HEK293 (cell line): ENCODE data around the gene TMEM88.

ENCODE experiments used
- HOXA7 ChIP-seq: sonication (generic); formaldehyde crosslinking; IDR thresholded peaks from 2 replicates; pipeline ENCODE4 v1.8.1; 2022; ENCODE audit warnings: missing genetic modification reagents, borderline replicate concordance
- KLF9 ChIP-seq: fragments of 450-650 bp; formaldehyde crosslinking; IDR thresholded peaks from 2 replicates; pipeline ENCODE4 v1.5.1; 2016; ENCODE audit warnings: missing biosample characterization, missing genetic modification characterization, low read depth
- OVOL3 ChIP-seq: fragments of 450-650 bp; formaldehyde crosslinking; IDR thresholded peaks from 2 replicates; pipeline ENCODE4 v1.5.1; 2016; ENCODE audit warnings: missing biosample characterization, missing genetic modification characterization
- SCRT2 ChIP-seq: fragments of 450-650 bp; formaldehyde crosslinking; IDR thresholded peaks from 2 replicates; pipeline ENCODE4 v1.5.1; 2016; ENCODE audit warnings: missing biosample characterization, missing genetic modification characterization
- SETDB1 ChIP-seq: IDR thresholded peaks from one replicate; pipeline ENCODE4 v1.6.1; 2017; ENCODE audit warnings: mild to moderate bottlenecking, low read length, moderate library complexity, mixed read lengths; ENCODE audit not compliant: insufficient read length
- SP2 ChIP-seq: fragments of 450-650 bp; formaldehyde crosslinking; IDR thresholded peaks from 2 replicates; pipeline ENCODE4 v1.5.1; 2016; ENCODE audit warnings: missing biosample characterization, missing genetic modification characterization
- YY2 ChIP-seq: fragments of 450-650 bp; formaldehyde crosslinking; IDR thresholded peaks from 2 replicates; pipeline ENCODE4 v1.5.1; 2016; ENCODE audit warnings: missing biosample characterization, missing genetic modification characterization
- ZFP41 ChIP-seq: fragments of 450-650 bp; formaldehyde crosslinking; IDR thresholded peaks from 2 replicates; pipeline ENCODE4 v1.5.1; 2016; ENCODE audit warnings: missing biosample characterization, missing genetic modification characterization, borderline replicate concordance
- ZNF112 ChIP-seq: fragments of 450-650 bp; formaldehyde crosslinking; IDR thresholded peaks from 2 replicates; pipeline ENCODE4 v1.5.0; 2017; ENCODE audit warnings: missing biosample characterization, missing genetic modification characterization
- ZNF114 ChIP-seq: fragments of 450-650 bp; formaldehyde crosslinking; IDR thresholded peaks from 2 replicates; pipeline ENCODE4 v1.5.0; 2017; ENCODE audit warnings: missing biosample characterization, missing genetic modification characterization
- ZNF132 ChIP-seq: fragments of 450-650 bp; formaldehyde crosslinking; IDR thresholded peaks from 2 replicates; pipeline ENCODE4 v1.5.1; 2017; ENCODE audit warnings: missing biosample characterization, missing genetic modification characterization, borderline replicate concordance
- ZNF140 ChIP-seq: fragments of 450-650 bp; formaldehyde crosslinking; IDR thresholded peaks from 2 replicates; pipeline ENCODE4 v1.5.1; 2016; ENCODE audit warnings: missing biosample characterization, missing genetic modification characterization
- ZNF175 ChIP-seq: fragments of 450-650 bp; formaldehyde crosslinking; IDR thresholded peaks from 2 replicates; pipeline ENCODE4 v1.5.1; 2016; ENCODE audit warnings: missing biosample characterization, missing genetic modification characterization
- ZNF214 ChIP-seq: fragments of 450-650 bp; formaldehyde crosslinking; IDR thresholded peaks from 2 replicates; pipeline ENCODE4 v1.5.1; 2017; ENCODE audit warnings: missing biosample characterization, mild to moderate bottlenecking, missing genetic modification characterization, borderline replicate concordance
- ZNF23 ChIP-seq: fragments of 450-650 bp; formaldehyde crosslinking; IDR thresholded peaks from 2 replicates; pipeline ENCODE4 v1.5.1; 2016; ENCODE audit warnings: missing biosample characterization, missing genetic modification characterization, borderline replicate concordance
- ZNF311 ChIP-seq: fragments of 450-650 bp; formaldehyde crosslinking; IDR thresholded peaks from 2 replicates; pipeline ENCODE4 v1.5.1; 2017; ENCODE audit warnings: missing biosample characterization, missing genetic modification characterization, borderline replicate concordance
- ZNF324 ChIP-seq: fragments of 450-650 bp; formaldehyde crosslinking; IDR thresholded peaks from 2 replicates; pipeline ENCODE4 v1.5.1; 2016; ENCODE audit warnings: missing biosample characterization, missing genetic modification characterization
- ZNF433 ChIP-seq: fragments of 450-650 bp; formaldehyde crosslinking; IDR thresholded peaks from 2 replicates; pipeline ENCODE4 v1.5.1; 2016; ENCODE audit warnings: missing biosample characterization, missing genetic modification characterization, low read depth
- ZNF555 ChIP-seq: fragments of 450-650 bp; formaldehyde crosslinking; conservative IDR thresholded peaks from 2 replicates; pipeline ENCODE4 v1.5.1; 2017; ENCODE audit warnings: missing biosample characterization, mild to moderate bottlenecking, missing genetic modification characterization, inconsistent platforms
- ZNF561 ChIP-seq: fragments of 450-650 bp; IDR thresholded peaks from 2 replicates; pipeline ENCODE4 v1.5.1; 2018; ENCODE audit warnings: missing biosample characterization, missing genetic modification characterization, borderline replicate concordance
- ZNF596 ChIP-seq: fragments of 450-650 bp; IDR thresholded peaks from 2 replicates; pipeline ENCODE4 v1.5.0; 2018; ENCODE audit warnings: missing biosample characterization, mild to moderate bottlenecking, missing genetic modification characterization, moderate library complexity
- ZNF600 ChIP-seq: fragments of 450-650 bp; formaldehyde crosslinking; IDR thresholded peaks from 2 replicates; pipeline ENCODE4 v1.5.1; 2016; ENCODE audit warnings: missing biosample characterization, missing genetic modification characterization
- ZNF626 ChIP-seq: fragments of 450-650 bp; sonication (Bioruptor Pico); formaldehyde crosslinking; IDR thresholded peaks from 2 replicates; pipeline ENCODE4 v1.5.1; 2018; ENCODE audit warnings: missing biosample characterization, missing genetic modification characterization, inconsistent platforms
- ZNF654 ChIP-seq: fragments of 450-650 bp; formaldehyde crosslinking; IDR thresholded peaks from 2 replicates; pipeline ENCODE4 v1.5.1; 2016; ENCODE audit warnings: low read depth, missing biosample characterization, missing genetic modification characterization
- ZNF664 ChIP-seq: fragments of 450-650 bp; formaldehyde crosslinking; IDR thresholded peaks from 2 replicates; pipeline ENCODE4 v1.5.1; 2016; ENCODE audit warnings: missing biosample characterization, missing genetic modification characterization
- ZNF701 ChIP-seq: fragments of 450-650 bp; formaldehyde crosslinking; IDR thresholded peaks from 2 replicates; pipeline ENCODE4 v1.5.1; 2016; ENCODE audit warnings: missing biosample characterization, missing genetic modification characterization
- ZNF76 ChIP-seq: fragments of 450-650 bp; formaldehyde crosslinking; IDR thresholded peaks from 2 replicates; pipeline ENCODE4; 2016; ENCODE audit warnings: low read depth, missing biosample characterization, missing genetic modification characterization, borderline replicate concordance
- ZNF785 ChIP-seq: fragments of 450-650 bp; formaldehyde crosslinking; IDR thresholded peaks from 2 replicates; pipeline ENCODE4 v1.5.1; 2016; ENCODE audit warnings: missing biosample characterization, missing genetic modification characterization
- ZNF792 ChIP-seq: fragments of 450-650 bp; formaldehyde crosslinking; IDR thresholded peaks from 2 replicates; pipeline ENCODE4 v1.5.1; 2016; ENCODE audit warnings: missing biosample characterization, missing genetic modification characterization
- ZSCAN16 ChIP-seq: fragments of 450-650 bp; formaldehyde crosslinking; IDR thresholded peaks from 2 replicates; pipeline ENCODE4 v1.5.1; 2016; ENCODE audit warnings: missing biosample characterization, missing genetic modification characterization
- ZSCAN23 ChIP-seq: fragments of 450-650 bp; formaldehyde crosslinking; IDR thresholded peaks from 2 replicates; pipeline ENCODE4 v1.5.1; 2016; ENCODE audit warnings: missing biosample characterization, missing genetic modification characterization
- ZXDB ChIP-seq: fragments of 450-650 bp; formaldehyde crosslinking; IDR thresholded peaks from 2 replicates; pipeline ENCODE4 v1.5.1; 2016; ENCODE audit warnings: missing biosample characterization, missing genetic modification characterization
- TF ChIP-seq, protein P1 (sequence below): fragments of 450-650 bp; IDR thresholded peaks from 2 replicates; pipeline ENCODE4 v1.5.1; 2018; ENCODE audit warnings: missing biosample characterization, mild to moderate bottlenecking, missing genetic modification characterization
- TF ChIP-seq, protein P2 (sequence below): fragments of 450-650 bp; formaldehyde crosslinking; IDR thresholded peaks from 2 replicates; pipeline ENCODE4 v1.5.1; 2016; ENCODE audit warnings: missing biosample characterization, missing genetic modification characterization, borderline replicate concordance
- TF ChIP-seq, protein P3 (sequence below): fragments of 450-650 bp; formaldehyde crosslinking; IDR thresholded peaks from 2 replicates; pipeline ENCODE4 v1.5.1; 2016; ENCODE audit warnings: missing biosample characterization, missing genetic modification characterization

The TMEM88 gene

DNA sequence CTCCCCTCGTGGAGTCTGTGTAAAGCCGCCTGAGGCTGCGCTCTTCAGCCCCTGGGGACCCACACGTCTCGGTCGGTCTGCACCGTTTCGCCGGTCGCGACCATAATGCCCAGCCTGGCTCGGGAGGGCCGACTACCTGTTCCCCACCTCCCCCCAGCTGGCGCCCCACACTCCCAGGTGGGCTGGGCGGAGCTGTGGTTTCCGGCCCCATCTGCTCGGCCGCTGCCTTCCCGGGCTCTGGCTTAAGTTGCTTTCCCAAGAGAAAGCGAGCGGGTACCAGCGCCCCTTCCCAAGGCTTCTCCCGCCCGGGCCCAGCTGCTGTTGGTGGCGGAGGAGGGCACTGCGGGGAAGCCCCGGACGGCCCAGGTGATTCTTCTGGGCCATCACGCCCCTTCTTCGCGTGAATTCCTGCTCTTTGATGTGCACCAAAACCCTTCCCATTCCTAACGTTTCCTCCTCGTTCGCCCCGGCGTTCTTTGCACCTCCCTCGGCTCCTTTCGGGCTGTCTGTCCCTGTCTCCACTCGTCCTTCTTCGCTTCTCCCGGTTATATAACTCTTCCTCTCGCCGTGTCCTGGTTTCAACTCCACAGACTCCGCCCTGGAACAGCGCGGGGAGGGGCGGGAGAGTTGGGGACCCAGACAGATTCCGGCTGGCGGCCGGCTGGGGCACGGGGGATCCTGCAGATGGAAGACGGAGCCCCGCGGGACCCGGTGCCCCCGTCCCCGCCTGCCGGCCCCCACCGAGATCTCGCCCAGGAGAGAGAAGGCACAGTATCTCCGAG is 18.9 kb upstream of the TMEM88 start (continued):
- TF ChIP-seq, protein P1, sequence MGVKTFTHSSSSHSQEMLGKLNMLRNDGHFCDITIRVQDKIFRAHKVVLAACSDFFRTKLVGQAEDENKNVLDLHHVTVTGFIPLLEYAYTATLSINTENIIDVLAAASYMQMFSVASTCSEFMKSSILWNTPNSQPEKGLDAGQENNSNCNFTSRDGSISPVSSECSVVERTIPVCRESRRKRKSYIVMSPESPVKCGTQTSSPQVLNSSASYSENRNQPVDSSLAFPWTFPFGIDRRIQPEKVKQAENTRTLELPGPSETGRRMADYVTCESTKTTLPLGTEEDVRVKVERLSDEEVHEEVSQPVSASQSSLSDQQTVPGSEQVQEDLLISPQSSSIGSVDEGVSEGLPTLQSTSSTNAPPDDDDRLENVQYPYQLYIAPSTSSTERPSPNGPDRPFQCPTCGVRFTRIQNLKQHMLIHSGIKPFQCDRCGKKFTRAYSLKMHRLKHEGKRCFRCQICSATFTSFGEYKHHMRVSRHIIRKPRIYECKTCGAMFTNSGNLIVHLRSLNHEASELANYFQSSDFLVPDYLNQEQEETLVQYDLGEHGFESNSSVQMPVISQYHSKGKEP: 0 out of 2 replicates have a peak, but pooled peaks have one; percentile 2
- TF ChIP-seq ZNF76 (tag by site-specific recombination) (peak; percentile 61; the same call in 1 of the 2 replicates), ZNF112 (no peak), ZNF311 (tag by site-specific recombination) (no peak), HOXA7 (no peak), ZNF140 (tag by site-specific recombination) (no peak), ZNF214 (tag by site-specific recombination) (no peak), ZNF701 (tag by site-specific recombination) (no peak), ZNF600 (tag by site-specific recombination) (peak; percentile 57), ZSCAN16 (tag by site-specific recombination) (no peak), ZNF561 (tag by site-specific recombination) (no peak; the same call in 1 of the 2 replicates), ZNF114 (tag by site-specific recombination) (no peak), ZNF555 (no peak), ZSCAN23 (peak; percentile 64; the same call in 1 of the 2 replicates), SCRT2 (tag by site-specific recombination) (peak; percentile 90), YY2 (tag by site-specific recombination) (peak; percentile 34; the same call in 1 of the 2 replicates), ZNF626 (tag by site-specific recombination) (no peak), SP2 (peak; percentile 55), ZNF654 (tag by site-specific recombination) (no peak), ZNF175 (tag by site-specific recombination) (no peak), ZNF664 (tag by site-specific recombination) (no peak), ZNF785 (no peak), SETDB1 (no peak), ZNF132 (tag by site-specific recombination) (no peak), ZNF324 (tag by site-specific recombination) (peak; percentile 75; the same call in 1 of the 2 replicates), ZNF23 (tag by site-specific recombination) (no peak), ZFP41 (tag by site-specific recombination) (no peak), KLF9 (tag by site-specific recombination) (peak; percentile 23), ZXDB (tag by site-specific recombination) (peak; percentile 19; the same call in 1 of the 2 replicates), ZNF792 (tag by site-specific recombination) (no peak), ZNF596 (no peak), OVOL3 (tag by site-specific recombination) (no peak), ZNF433 (no peak)
- TF ChIP-seq, protein P2, sequence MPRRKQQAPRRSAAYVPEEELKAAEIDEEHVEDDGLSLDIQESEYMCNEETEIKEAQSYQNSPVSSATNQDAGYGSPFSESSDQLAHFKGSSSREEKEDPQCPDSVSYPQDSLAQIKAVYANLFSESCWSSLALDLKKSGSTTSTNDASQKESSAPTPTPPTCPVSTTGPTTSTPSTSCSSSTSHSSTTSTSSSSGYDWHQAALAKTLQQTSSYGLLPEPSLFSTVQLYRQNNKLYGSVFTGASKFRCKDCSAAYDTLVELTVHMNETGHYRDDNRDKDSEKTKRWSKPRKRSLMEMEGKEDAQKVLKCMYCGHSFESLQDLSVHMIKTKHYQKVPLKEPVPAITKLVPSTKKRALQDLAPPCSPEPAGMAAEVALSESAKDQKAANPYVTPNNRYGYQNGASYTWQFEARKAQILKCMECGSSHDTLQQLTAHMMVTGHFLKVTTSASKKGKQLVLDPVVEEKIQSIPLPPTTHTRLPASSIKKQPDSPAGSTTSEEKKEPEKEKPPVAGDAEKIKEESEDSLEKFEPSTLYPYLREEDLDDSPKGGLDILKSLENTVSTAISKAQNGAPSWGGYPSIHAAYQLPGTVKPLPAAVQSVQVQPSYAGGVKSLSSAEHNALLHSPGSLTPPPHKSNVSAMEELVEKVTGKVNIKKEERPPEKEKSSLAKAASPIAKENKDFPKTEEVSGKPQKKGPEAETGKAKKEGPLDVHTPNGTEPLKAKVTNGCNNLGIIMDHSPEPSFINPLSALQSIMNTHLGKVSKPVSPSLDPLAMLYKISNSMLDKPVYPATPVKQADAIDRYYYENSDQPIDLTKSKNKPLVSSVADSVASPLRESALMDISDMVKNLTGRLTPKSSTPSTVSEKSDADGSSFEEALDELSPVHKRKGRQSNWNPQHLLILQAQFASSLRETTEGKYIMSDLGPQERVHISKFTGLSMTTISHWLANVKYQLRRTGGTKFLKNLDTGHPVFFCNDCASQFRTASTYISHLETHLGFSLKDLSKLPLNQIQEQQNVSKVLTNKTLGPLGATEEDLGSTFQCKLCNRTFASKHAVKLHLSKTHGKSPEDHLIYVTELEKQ (tag by site-specific recombination): no peak
- TF ChIP-seq, protein P3, sequence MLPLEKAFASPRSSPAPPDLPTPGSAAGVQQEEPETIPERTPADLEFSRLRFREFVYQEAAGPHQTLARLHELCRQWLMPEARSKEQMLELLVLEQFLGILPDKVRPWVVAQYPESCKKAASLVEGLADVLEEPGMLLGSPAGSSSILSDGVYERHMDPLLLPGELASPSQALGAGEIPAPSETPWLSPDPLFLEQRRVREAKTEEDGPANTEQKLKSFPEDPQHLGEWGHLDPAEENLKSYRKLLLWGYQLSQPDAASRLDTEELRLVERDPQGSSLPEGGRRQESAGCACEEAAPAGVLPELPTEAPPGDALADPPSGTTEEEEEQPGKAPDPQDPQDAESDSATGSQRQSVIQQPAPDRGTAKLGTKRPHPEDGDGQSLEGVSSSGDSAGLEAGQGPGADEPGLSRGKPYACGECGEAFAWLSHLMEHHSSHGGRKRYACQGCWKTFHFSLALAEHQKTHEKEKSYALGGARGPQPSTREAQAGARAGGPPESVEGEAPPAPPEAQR (tag by site-specific recombination): no peak
